HTERT RPE-1 (cell line): ENCODE results near the gene ANKRD16.
"Not testable (repeated sequence)": the region's sequence is repeated elsewhere in the genome, so short reads cannot be mapped to it uniquely, and the experiment has no call there.

Experiments used
- in situ Hi-C: fragments of 300-500 bp; cut with MboI; formaldehyde crosslinking; loops from 4 replicates; pipeline ENCODE4 v1.14.3; 2020; ENCODE audit warnings: low sequenced_read_pairs

ANKRD16 gene

GRCh38 chr10:5840314-5841307, 49.1 kb downstream of the ANKRD16 start:
- in situ Hi-C loops: no loop called here

- in situ Hi-C loops: not testable (repeated sequence)
Observed at GRCh38 chr10:5836181-5836580, 53.5 kb downstream of the ANKRD16 start.

GRCh38 chr10:5835446-5836095, 54.1 kb downstream of the ANKRD16 start:
- in situ Hi-C loops: no loop called here

- in situ Hi-C loops: no loop called here
Observed at GRCh38 chr10:5833814-5834213, 55.9 kb downstream of the ANKRD16 start.

- in situ Hi-C loops: no loop called here
Observed at GRCh38 chr10:5832946-5833345, 56.7 kb downstream of the ANKRD16 start.

- in situ Hi-C loops: no loop called here
Observed at GRCh38 chr10:5831446-5831782, 58.3 kb downstream of the ANKRD16 start.

- in situ Hi-C loops: no loop called here
Observed at GRCh38 chr10:5830629-5831445, 58.9 kb downstream of the ANKRD16 start.

- in situ Hi-C loops: no loop called here
Observed at GRCh38 chr10:5829267-5829666, 60.4 kb downstream of the ANKRD16 start.

- in situ Hi-C loops: no loop called here
Observed at GRCh38 chr10:5828725-5829124, 61.0 kb downstream of the ANKRD16 start.

- in situ Hi-C loops: no loop called here
Observed at GRCh38 chr10:5827841-5828240, 61.9 kb downstream of the ANKRD16 start.

GRCh38 chr10:5826511-5826910, 63.2 kb downstream of the ANKRD16 start:
- in situ Hi-C loops: not testable (repeated sequence)

GRCh38 chr10:5818894-5819293, 70.8 kb downstream of the ANKRD16 start:
- in situ Hi-C loops: no loop called here

- in situ Hi-C loops: no loop called here
Observed at GRCh38 chr10:5818048-5818331, 71.7 kb downstream of the ANKRD16 start.

- in situ Hi-C loops: no loop called here
Observed at GRCh38 chr10:5817322-5818047, 72.2 kb downstream of the ANKRD16 start.

- in situ Hi-C loops: no loop called here
Observed at GRCh38 chr10:5816170-5816569, 73.5 kb downstream of the ANKRD16 start.

- in situ Hi-C loops: no loop called here
Observed at GRCh38 chr10:5814110-5815107, 75.3 kb downstream of the ANKRD16 start.

GRCh38 chr10:5813341-5814109, 76.2 kb downstream of the ANKRD16 start, which contains the start of gene GDI2:
Gene GDI2 (minus strand): TSS chr10:5813434. CDS start chr10:5813258, 176 bp downstream.
- in situ Hi-C loops: no loop called here

- in situ Hi-C loops: no loop called here
Observed at GRCh38 chr10:5813091-5813340, 76.7 kb downstream of the ANKRD16 start.
